Fibroblast of the aortic adventitia (primary cell): ENCODE measurements around the gene WBP2NL. TPM values are rescaled to one million over a fixed set of nuclear protein-coding genes. Genes with fewer than 3 reads are reported as not detected.

ENCODE experiments used
- DNase-seq: peaks from one replicate; pipeline ENCODE4 v3.0.0-alpha.2; 2010; ENCODE audit warnings: low read depth
- H3K4me3 ChIP-seq: 2 replicates; pipeline ENCODE4 v1.5.1; 2011; ENCODE audit warnings: low read depth, mild to moderate bottlenecking, control low read depth, low read length, moderate library complexity
- total RNA-seq: library from RNA; depleted of rRNA; stranded (reverse); fragments of >200 nt; gene quantifications from 2 replicates; pipeline ENCODE4 v1.2.3, GENCODE V29; 2012; ENCODE audit warnings: low replicate concordance
- TF ChIP-seq, protein P1 (sequence below): IDR thresholded peaks from 2 replicates; pipeline ENCODE4 v1.5.1; 2011; ENCODE audit warnings: mild to moderate bottlenecking, low read length, control low read depth, inconsistent platforms; ENCODE audit not compliant: insufficient read depth

The WBP2NL gene
- total RNA-seq, 1 donor, result 0.18 TPM

DNA sequence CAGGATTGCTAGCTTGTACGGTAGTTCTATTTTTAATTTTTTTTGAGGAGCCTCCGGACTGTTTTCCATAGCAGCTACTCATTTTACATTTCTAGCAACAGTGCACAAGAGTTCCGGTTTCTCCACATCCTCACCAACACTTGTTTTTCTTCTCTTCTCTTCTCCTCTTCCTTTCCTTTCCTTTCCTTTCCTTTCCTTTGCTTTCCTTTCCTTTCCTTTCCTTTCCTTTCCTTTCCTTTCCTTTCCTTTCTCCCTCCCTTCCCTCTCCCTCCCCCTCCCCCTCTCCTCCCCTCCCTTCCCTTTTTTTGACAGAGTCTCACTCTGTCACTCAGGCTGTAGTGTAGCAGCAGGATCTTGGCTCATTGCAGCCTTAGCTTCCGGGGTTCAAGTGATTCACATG is 9.3 kb downstream of the WBP2NL start:
- no peak for DNase-seq
- TF ChIP-seq, protein P1, sequence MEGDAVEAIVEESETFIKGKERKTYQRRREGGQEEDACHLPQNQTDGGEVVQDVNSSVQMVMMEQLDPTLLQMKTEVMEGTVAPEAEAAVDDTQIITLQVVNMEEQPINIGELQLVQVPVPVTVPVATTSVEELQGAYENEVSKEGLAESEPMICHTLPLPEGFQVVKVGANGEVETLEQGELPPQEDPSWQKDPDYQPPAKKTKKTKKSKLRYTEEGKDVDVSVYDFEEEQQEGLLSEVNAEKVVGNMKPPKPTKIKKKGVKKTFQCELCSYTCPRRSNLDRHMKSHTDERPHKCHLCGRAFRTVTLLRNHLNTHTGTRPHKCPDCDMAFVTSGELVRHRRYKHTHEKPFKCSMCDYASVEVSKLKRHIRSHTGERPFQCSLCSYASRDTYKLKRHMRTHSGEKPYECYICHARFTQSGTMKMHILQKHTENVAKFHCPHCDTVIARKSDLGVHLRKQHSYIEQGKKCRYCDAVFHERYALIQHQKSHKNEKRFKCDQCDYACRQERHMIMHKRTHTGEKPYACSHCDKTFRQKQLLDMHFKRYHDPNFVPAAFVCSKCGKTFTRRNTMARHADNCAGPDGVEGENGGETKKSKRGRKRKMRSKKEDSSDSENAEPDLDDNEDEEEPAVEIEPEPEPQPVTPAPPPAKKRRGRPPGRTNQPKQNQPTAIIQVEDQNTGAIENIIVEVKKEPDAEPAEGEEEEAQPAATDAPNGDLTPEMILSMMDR, result no peak
- no peak overlapping the region for H3K4me3 ChIP-seq

DNA sequence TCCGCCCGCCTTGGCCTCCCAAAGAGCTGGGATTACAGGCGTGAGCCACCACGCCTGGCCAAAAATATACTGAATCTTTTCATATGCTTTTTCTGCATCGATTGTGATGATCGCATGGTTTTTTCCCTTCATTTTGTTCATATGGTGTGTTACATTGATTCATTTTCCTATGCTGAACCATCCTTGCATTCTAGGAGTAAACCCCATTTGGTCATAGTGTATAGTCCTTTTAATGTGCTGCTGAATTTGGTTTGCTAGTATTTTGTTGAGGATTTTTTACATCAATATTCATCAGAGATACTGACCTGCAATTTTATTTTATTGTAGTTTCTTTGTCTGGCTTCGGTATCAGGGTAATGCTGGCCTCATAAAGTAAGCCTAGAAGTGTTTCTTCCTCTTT is 12.2 kb downstream of the WBP2NL start:
- H3K4me3 ChIP-seq, result no peak overlapping the region
- no peak for DNase-seq
- TF ChIP-seq, protein P1, result no peak

DNA sequence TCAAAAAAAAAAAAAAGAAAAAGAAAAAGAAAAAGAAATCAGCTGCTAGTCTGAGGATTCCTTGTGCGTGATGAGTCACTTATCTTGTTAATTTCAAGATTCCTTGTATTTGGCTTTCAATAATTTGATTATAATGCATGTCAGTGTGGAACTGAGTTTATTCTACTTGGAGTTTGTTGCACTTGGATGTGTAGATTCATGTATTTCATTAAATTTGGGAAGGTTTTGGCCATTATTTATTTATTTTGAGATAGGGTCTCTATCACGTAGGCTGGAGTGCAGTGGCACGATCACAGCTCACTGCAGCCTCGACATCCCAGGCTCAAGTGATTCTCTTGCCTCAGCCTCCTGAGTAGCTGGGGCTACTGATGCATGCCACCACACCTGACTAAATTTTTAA is 14.8 kb downstream of the WBP2NL start:
- TF ChIP-seq, protein P1, result no peak
- H3K4me3 ChIP-seq, result no peak overlapping the region
- no peak for DNase-seq

DNA sequence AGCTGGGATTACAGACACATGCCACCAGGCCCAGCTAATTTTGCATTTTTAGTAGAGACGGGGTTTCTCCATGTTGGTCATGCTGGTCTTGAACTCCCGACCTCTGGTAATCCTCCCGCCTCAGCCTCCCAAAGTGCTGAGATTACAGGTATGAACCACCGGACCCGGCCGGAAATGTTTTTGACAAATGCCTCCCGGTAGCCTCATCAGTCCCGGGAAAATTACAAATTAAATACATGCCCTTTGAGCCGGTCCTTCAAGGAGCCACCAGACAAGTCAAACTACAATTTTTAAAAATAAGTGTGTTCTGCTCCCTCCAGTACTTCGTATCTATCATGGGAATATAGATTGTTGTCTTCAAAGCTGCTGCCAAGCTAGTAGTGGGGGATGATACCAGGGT is 17.5 kb downstream of the WBP2NL start:
- H3K4me3 ChIP-seq, result no peak overlapping the region
- TF ChIP-seq, protein P1, result no peak
- DNase-seq, result no peak

DNA sequence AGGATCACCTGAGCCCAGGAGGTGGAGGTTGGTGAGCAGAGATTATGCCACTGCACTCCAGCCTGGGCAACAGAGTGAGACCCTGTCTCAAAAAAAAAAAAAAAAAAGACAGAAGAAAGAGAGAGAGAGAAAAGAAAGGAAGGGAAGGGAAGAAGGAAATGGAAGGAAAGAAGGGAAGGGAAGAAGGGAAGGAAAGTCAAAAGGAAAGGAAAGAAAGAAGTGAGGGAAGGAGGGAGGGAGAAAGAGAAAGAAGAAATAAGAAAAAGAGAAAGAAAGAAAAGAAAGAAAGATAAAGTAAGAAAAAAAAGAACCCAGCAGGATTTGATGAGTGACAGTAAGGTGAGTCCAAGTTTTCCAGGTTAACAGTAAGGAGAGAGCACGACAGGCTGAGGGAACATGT is 19.6 kb downstream of the WBP2NL start:
- no peak overlapping the region for H3K4me3 ChIP-seq
- no peak for DNase-seq
- TF ChIP-seq, protein P1, result no peak

DNA sequence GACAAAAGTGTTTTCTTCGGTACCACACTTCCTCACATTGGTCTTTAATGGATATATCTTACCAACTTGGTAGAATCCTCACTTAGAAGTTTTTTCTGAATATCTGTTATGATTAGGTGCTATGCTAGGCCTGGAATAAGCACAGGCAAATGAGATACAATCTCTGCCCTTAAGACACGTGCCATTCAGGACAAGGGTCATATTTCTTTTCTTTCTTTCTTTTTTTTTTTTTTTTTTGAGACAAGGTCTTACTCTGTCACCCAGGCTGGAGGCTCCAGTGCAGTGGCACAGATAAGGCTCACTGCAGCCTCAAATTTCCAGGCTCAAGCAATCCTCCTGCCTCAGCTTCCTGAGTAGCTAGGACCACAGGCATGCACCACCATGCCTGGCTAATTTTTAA is 23.0 kb downstream of the WBP2NL start:
- no peak overlapping the region for H3K4me3 ChIP-seq
- TF ChIP-seq, protein P1, result no peak
- no peak for DNase-seq

DNA sequence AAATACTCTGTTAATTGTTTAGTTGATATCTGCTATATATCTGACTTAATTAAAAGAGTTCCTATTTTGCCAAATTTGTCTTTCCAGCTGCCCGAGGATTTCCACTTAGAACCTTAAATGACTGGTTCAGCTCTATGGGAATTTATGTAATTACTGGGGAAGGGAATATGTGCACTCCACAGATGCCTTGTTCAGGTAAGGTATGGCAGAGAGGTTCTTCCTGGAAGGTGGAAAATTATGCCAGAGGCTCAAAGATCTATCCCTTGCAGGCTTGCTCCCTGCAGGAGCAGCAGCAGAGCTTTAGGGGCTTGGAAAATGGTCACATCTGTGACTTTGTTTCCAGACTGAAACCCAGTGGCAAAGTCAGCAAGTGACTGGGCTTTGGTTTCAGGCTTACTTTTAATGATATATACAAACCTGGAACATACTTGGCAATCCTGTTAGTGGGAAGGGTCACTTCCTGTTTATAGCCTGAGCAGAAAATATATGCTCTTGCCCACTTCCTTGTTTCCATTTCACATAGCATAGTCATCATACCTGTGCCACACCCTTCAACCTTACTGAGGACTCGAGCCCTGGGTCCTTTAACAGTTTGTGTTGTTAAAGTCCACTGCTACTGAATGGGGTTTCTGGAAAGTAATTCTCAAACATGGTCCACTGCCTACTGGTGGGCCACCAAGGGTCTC is 23.7 kb downstream of the WBP2NL start:
- TF ChIP-seq, protein P1, result no peak
- no peak overlapping the region for H3K4me3 ChIP-seq
- DNase-seq, result no peak
